Adrenal gland (tissue), 12 donors: Measurements from ENCODE around the gene ARMH3. TPM values are rescaled to one million over a fixed set of nuclear protein-coding genes. Genes with fewer than 3 reads are reported as not detected.

Experiments used
- DNase-seq, 7 donors: peaks; one replicate each; pipeline ENCODE4 v3.0.0-alpha.2; 2019 to 2020
- H3K27ac ChIP-seq, 5 donors: fragments of 200-600 bp; sonication (generic) in 4 of 5; 1 replicate in 3 of 5; 2 replicates in 2 of 5; pipeline versions ENCODE4 v1.5.1 to v1.8.0; 2016 to 2020; ENCODE audit warnings: mild to moderate bottlenecking in 1 of 5
- H3K27me3 ChIP-seq: fragments of 200-600 bp; 2 replicates; pipeline ENCODE4 v1.8.0; 2021
- H3K36me3 ChIP-seq, 2 donors: fragments of 200-600 bp; replicated peaks in 1 of 2; 1 replicate in 1 of 2; 2 replicates in 1 of 2; pipeline versions ENCODE4 v1.5.1 to v1.8.0; 2018 to 2022
- H3K4me1 ChIP-seq, 2 donors: fragments of 200-600 bp; replicated peaks in 1 of 2; 1 replicate in 1 of 2; 2 replicates in 1 of 2; pipeline versions ENCODE4 v1.5.1 to v1.8.0; 2018 to 2021
- H3K4me3 ChIP-seq, 4 donors: fragments of 200-600 bp; sonication (generic) in 3 of 4; one replicate each; pipeline ENCODE4 v1.5.1; 2016 to 2018
- H3K9me3 ChIP-seq, 3 donors: fragments of 200-600 bp; sonication (generic) in 1 of 3; replicated peaks in 1 of 3; 1 replicate in 2 of 3; 2 replicates in 1 of 3; pipeline versions ENCODE4 v1.5.1 to v1.8.0; 2016 to 2021
- POLR2A ChIP-seq, 2 donors: fragments of 450-650 bp; IDR thresholded peaks; one replicate each; pipeline ENCODE4 v1.6.1; 2017; ENCODE audit warnings: antibody characterized with exemption in 2 of 2, mild to moderate bottlenecking in 2 of 2, moderate library complexity in 1 of 2
- WGBS, 4 donors: extraction: QIAGEN DNeasy Blood & Tissue Kit in 2 of 4; methylation state at CpG; one replicate each; pipeline versions ENCODE4 v1.1.5 to v1.1.7; 2013 to 2017; 5-methylcytosine and 5-hydroxymethylcytosine counted together
- intact Hi-C, 2 donors: fragments of 100-400 bp; cut with DNase I; formaldehyde crosslinking; loops; one replicate each; pipeline versions ENCODE4 v1.14.1 to v1.15.0; 2022 to 2023
- polyA plus RNA-seq, 3 donors: library from polyadenylated mRNA; stranded (reverse); fragments of 200-250 nt in 2 of 3; fragments of 350-450 nt in 1 of 3; fragmentation: Illumina TruSeq in 1 of 3; extraction: RNeasy Lipid Tissue Mini Kit (QIAGEN cat#74804) in 1 of 3; gene quantifications; one replicate each; pipeline ENCODE4 v1.2.3, GENCODE V29; 2013 to 2014
- total RNA-seq, 9 donors: library from RNA; depleted of rRNA in 4 of 9; stranded (reverse); fragments of >200 nt in 4 of 9; fragments of 120-200 nt in 1 of 9; fragmentation: NEBNext Ultra II Directional in 1 of 9; extraction: Animal tissue kit (Norgen Biotek cat#: 25700) in 1 of 9; gene quantifications; one replicate each; pipeline versions ENCODE4 v1.1.0 to v1.2.4, GENCODE V29; 2013 to 2023
- TF ChIP-seq, protein P1 (sequence below), 6 experiments: fragments of 450-650 bp in 4 of 6; fragments of 200-600 bp in 2 of 6; sonication (generic) in 1 of 6; IDR thresholded peaks; 1 replicate in 5 of 6; 2 replicates in 1 of 6; pipeline versions ENCODE4 v1.5.1 to v1.8.0; 2016 to 2021; ENCODE audit warnings: antibody characterized with exemption in 6 of 6, mild to moderate bottlenecking in 2 of 6, moderate library complexity in 1 of 6
- donor health status: healthy with polysubstance abuse.
- donor health status: Bipolar disorder and iron deficiency.
- donor health status: DM: yes; HTN: yes; CAD: no.
- donor health status: DM: no; HTN: no; CAD: no.
- donor health status: DM: no; HTN: no; CAD: no.
- donor health status: DM: yes; HTN: yes; CAD: no.

ARMH3 gene
- total and polyA plus RNA-seq, 12 donors: 12.6 to 29.7 (median 17.4) TPM

DNA sequence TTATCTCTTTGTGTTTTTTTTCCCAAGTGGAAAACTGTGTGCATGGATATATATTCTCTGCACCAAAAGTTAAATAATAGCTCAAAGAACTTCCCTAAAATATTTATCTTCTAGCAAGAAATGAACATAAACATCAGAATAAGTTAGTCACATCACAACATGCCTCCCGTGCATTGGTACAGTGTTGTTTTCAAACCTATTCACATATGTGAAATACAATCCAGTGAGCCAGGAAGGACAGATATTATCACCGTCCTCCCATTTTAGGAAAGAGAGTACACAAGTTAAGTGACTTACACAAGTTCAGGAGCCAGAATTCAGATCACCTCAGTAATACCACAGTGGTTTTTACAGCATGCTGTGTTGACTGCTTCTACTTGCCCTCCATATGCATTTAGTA is 22.2 kb downstream of the ARMH3 start:
- DNase-seq: no peak
- H3K9me3 ChIP-seq: no peaks in the 10 kb centered on the region
- no peaks in the 10 kb centered on the region for H3K27me3 ChIP-seq
- H3K4me1 ChIP-seq: no peaks in the 10 kb centered on the region
- intact Hi-C loops: no loop called here
- TF ChIP-seq POLR2A (IDR thresholded peaks at IDR 0.05): no peak
- TF ChIP-seq, protein P1, sequence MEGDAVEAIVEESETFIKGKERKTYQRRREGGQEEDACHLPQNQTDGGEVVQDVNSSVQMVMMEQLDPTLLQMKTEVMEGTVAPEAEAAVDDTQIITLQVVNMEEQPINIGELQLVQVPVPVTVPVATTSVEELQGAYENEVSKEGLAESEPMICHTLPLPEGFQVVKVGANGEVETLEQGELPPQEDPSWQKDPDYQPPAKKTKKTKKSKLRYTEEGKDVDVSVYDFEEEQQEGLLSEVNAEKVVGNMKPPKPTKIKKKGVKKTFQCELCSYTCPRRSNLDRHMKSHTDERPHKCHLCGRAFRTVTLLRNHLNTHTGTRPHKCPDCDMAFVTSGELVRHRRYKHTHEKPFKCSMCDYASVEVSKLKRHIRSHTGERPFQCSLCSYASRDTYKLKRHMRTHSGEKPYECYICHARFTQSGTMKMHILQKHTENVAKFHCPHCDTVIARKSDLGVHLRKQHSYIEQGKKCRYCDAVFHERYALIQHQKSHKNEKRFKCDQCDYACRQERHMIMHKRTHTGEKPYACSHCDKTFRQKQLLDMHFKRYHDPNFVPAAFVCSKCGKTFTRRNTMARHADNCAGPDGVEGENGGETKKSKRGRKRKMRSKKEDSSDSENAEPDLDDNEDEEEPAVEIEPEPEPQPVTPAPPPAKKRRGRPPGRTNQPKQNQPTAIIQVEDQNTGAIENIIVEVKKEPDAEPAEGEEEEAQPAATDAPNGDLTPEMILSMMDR (IDR thresholded peaks at IDR 0.05): no peak
- H3K4me3 ChIP-seq: no peak overlapping the region
- H3K36me3 ChIP-seq: peaks cover 0 to 58% of the 10 kb centered on the region in 2 donors
- H3K27ac ChIP-seq: no peak overlapping the region
- 95 to 100% (median 97%) methylated on average over 2 of the region's 2 CpGs for WGBS, 4 donors

DNA sequence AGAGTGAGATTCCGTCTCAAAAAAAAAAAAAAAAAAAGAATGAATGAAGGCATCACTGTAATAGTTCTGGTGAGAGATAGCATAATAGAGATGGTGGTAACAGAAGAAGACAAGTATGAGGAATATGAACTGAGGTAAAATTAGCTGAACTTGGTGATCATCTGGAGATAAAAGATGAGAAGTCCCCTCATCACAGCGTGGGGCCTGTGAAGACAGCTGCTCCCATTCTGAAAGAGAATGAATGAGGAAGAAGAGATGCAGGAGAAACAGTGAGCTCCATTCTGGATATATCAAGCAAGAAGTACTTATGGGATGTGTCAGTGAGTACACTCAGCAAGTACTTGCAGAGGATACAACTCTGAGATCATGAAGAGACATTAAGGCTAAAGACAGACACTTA is 28.7 kb downstream of the ARMH3 start:
- H3K36me3 ChIP-seq: peaks cover 0 to 77% of the 10 kb centered on the region in 2 donors
- TF ChIP-seq POLR2A (IDR thresholded peaks at IDR 0.05): peak in 1 of 2 donors; percentile 16
- TF ChIP-seq, protein P1 (IDR thresholded peaks at IDR 0.05): no peak
- no peak overlapping the region for H3K4me3 ChIP-seq
- H3K9me3 ChIP-seq: no peaks in the 10 kb centered on the region
- DNase-seq: no peak
- no peaks in the 10 kb centered on the region for H3K4me1 ChIP-seq
- intact Hi-C loops: no loop called here
- H3K27me3 ChIP-seq: no peaks in the 10 kb centered on the region
- no peak overlapping the region for H3K27ac ChIP-seq
- 91 to 100% (median 95%) methylated on average over 2 of the region's 2 CpGs for WGBS, 4 donors

DNA sequence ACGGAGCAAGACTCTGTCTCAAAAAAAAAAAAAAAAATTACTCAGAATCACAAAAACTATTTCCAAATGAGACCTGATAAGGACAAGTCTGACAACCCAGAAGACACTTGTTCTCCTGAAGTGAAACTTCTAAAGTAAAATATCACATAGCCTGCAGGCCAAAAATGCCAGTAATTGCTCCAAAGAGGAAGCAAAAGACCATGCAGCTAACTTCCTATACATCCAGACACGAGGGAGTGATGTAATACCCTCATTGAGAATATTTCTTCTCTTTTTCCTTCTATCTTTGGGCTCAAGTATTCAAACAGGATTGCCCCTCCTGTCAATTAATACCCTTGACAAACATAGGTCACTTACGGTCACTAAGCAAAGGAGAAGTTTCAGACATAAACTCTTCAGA is 31.2 kb downstream of the ARMH3 start:
- Histone ChIP-seq H3K27me3 (no peaks in the 10 kb centered on the region), H3K9me3 (no peaks in the 10 kb centered on the region), H3K4me3 (no peak overlapping the region), H3K4me1 (no peaks in the 10 kb centered on the region), H3K36me3 (peaks cover 0 to 56% of the 10 kb centered on the region in 2 donors), H3K27ac (no peak overlapping the region)
- intact Hi-C loops: no loop called here
- DNase-seq: no peak
- WGBS, 4 donors: 66 to 82% (median 77%) methylated on average over 3 of the region's 3 CpGs
- no peak for TF ChIP-seq POLR2A (IDR thresholded peaks at IDR 0.05)
- TF ChIP-seq, protein P1 (IDR thresholded peaks at IDR 0.05): no peak

DNA sequence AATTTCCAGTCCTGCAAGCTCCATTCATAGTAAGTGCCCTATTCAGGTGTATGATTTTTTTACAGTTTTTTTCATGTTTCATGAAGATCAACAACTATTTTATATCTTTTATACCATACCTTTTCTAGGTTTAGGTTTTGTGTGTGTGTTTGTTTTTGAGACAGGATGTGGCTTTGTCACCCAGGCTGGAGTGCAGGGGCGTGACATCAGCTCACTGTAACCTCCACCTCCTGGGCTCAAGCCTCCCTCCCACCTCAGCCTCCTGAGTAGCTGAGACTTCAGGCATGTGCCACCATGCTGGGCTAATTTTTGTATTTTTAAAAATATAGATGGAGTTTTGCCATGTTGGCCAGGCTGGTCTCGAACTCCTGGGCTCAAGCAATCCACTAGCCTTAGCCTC is 35.0 kb downstream of the ARMH3 start:
- 94 to 100% (median 96%) methylated on average over 2 of the region's 2 CpGs for WGBS, 4 donors
- no peak for DNase-seq
- intact Hi-C loops: no loop called here

More for the DNA sequence above, 35.0 kb downstream of the ARMH3 start:
- no peak overlapping the region for H3K27ac ChIP-seq
- TF ChIP-seq, protein P1 (IDR thresholded peaks at IDR 0.05): no peak
- TF ChIP-seq POLR2A (IDR thresholded peaks at IDR 0.05): no peak
- H3K4me3 ChIP-seq: no peak overlapping the region
- H3K27me3 ChIP-seq: no peaks in the 10 kb centered on the region
- H3K9me3 ChIP-seq: no peaks in the 10 kb centered on the region
- no peaks in the 10 kb centered on the region for H3K4me1 ChIP-seq
- peaks cover 0 to 33% of the 10 kb centered on the region in 2 donors for H3K36me3 ChIP-seq
